ENCODE measurements around the gene FAM151A. TPM values are rescaled to one million over a fixed set of nuclear protein-coding genes. Genes with fewer than 3 reads are reported as not detected.

The FAM151A gene
- total and polyA plus RNA-seq, 2 donors (not counting 3 experiments of a cell fraction or from before 2014, with no cell fraction given) = not detected

DNA sequence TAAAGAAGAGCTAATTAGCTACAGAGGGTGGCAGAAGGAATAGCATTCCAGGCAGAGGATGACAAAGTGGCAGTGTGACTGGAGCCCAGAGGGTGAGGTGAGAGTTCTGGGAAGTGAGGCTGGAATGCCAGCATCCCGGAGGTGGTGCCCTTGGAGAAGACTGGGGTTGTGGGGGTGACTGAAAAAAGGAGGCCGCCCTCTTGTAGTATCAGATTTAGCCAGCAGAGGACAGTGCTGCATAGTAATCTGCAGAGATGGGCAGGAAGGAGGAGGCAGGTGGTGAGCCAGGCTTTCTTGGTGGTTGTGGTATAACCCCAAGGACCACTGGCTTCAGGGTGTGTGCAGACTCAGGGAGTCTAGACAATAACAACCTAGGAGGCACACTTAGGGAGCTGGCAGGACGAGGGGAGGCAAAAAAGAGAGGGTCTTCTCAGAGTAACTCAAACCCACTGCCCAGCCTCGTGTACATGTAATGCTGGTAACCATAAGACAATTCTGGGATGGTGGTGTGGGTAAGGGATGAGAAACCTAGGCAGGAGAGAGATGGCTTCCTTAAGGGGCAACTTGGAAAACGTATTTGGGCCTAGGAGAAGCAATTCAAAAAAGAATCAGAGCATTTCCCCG is 48.8 kb upstream of the FAM151A start:
- Histone ChIP-seq H3K4me3 (replicated peaks in 1 of 3; ENCODE audit: insufficient read depth in 1 of 3, low read depth in 1 of 3, low read length in 3 of 3) (no peak overlapping the region), H3K9me3 (replicated peaks; ENCODE audit: control insufficient read depth, insufficient read depth, low read length) (no peaks in the 10 kb centered on the region), H2AFZ (ENCODE audit: low read depth, low read length) (no peak overlapping the region), H3K4me1 (ENCODE audit: control insufficient read depth, extremely low read depth, insufficient read depth, low read length) (no peaks in the 10 kb centered on the region), H3K4me2 (ENCODE audit: insufficient read depth, low read length) (no peak overlapping the region), H3K9me1 (replicated peaks; ENCODE audit: control insufficient read depth, extremely low read depth, insufficient read depth, low read length) (no peaks in the 10 kb centered on the region), H3K27ac (ENCODE audit: insufficient read depth, low read depth, low read length) (no peak overlapping the region), H3K79me2 (ENCODE audit: control insufficient read depth, insufficient read depth, low read length) (no peaks in the 10 kb centered on the region), H4K20me1 (replicated peaks; ENCODE audit: control insufficient read depth, extremely low read depth, insufficient read depth, low read length) (no peaks in the 10 kb centered on the region), H3K9ac (replicated peaks; ENCODE audit: extremely low read depth, insufficient read depth, low read length) (no peak overlapping the region), H3K27me3 (ENCODE audit: control insufficient read depth in 2 of 2, insufficient read depth in 2 of 2, low read length in 2 of 2) (peaks cover 0 to 2% of the 10 kb centered on the region in 2 experiments), H3K36me3 (ENCODE audit: control insufficient read depth in 2 of 2, extremely low read depth in 1 of 2, insufficient read depth in 2 of 2, low read length in 2 of 2) (no peaks in the 10 kb centered on the region)
- TF ChIP-seq MYC (IDR thresholded peaks at IDR 0.05; ENCODE audit: low read depth, low read length) = no peak
- TF ChIP-seq GATA2 (IDR thresholded peaks at IDR 0.05; ENCODE audit: insufficient read depth, insufficient read length, low read depth, low read length) = no peak
- TF ChIP-seq POLR2AphosphoS5 (IDR thresholded peaks at IDR 0.05; ENCODE audit: insufficient read depth, low read depth, low read length) = no peak
- TF ChIP-seq, protein P1, sequence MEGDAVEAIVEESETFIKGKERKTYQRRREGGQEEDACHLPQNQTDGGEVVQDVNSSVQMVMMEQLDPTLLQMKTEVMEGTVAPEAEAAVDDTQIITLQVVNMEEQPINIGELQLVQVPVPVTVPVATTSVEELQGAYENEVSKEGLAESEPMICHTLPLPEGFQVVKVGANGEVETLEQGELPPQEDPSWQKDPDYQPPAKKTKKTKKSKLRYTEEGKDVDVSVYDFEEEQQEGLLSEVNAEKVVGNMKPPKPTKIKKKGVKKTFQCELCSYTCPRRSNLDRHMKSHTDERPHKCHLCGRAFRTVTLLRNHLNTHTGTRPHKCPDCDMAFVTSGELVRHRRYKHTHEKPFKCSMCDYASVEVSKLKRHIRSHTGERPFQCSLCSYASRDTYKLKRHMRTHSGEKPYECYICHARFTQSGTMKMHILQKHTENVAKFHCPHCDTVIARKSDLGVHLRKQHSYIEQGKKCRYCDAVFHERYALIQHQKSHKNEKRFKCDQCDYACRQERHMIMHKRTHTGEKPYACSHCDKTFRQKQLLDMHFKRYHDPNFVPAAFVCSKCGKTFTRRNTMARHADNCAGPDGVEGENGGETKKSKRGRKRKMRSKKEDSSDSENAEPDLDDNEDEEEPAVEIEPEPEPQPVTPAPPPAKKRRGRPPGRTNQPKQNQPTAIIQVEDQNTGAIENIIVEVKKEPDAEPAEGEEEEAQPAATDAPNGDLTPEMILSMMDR (IDR thresholded peaks at IDR 0.05; ENCODE audit: extremely low read depth in 1 of 2, insufficient read depth in 1 of 2, low read depth in 1 of 2, low read length in 2 of 2) = peak; percentile 63 to 78
- TF ChIP-seq POLR2A (IDR thresholded peaks at IDR 0.05; ENCODE audit: low read depth, low read length) = no peak
- DNase-seq (ENCODE audit: low read depth, low spot score) (peak; percentile 49), FAIRE-seq (peak; percentile 62)
- ChIA-PET POLR2A (no interaction called here), CTCF (interaction anchor here (1.0 to 2.1 kb wide), 9 partner anchors 9 to 350 kb away, joined by 3 to 11 read pairs (median 4); no protein-coding TSS in a partner anchor)
- no TSS peak for BruUV-seq (replicated peaks)
- intact Hi-C loops (cut with micrococcal nuclease) = loop anchor here (1.0 to 2.0 kb wide), 4 partner anchors 120 to 350 kb away; no protein-coding TSS in a partner anchor
- dilution Hi-C loops (cut with MboI; ENCODE audit: extremely low pct_ligation_motif_present, low sequenced_read_pairs) = no loop called here

DNA sequence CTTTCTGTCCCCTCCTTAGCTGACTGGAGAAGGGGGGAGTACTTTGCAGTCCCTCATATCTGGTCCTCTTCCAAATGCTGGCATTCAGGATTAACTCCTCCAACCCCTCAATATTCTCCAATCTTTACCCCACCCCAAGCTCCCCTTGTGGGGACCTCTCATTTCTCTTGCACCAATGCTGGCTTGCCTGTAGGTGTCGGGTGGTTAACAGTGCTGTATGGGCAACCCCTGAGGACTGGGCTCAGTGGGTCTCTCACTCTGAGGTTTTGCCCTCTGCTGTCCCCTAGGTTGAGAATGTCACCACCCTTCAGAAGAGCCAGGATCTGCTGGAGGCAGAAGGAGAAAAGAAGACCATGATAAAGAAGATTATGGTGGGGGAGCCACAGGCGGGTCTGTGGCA is 45.2 kb upstream of the FAM151A start:
- Histone ChIP-seq H3K27me3 (ENCODE audit: control insufficient read depth in 2 of 2, insufficient read depth in 2 of 2, low read length in 2 of 2) (no peaks in the 10 kb centered on the region), H3K9me3 (replicated peaks; ENCODE audit: control insufficient read depth, insufficient read depth, low read length) (no peaks in the 10 kb centered on the region), H3K79me2 (ENCODE audit: control insufficient read depth, insufficient read depth, low read length) (no peaks in the 10 kb centered on the region), H3K9ac (replicated peaks; ENCODE audit: extremely low read depth, insufficient read depth, low read length) (no peak overlapping the region), H3K9me1 (replicated peaks; ENCODE audit: control insufficient read depth, extremely low read depth, insufficient read depth, low read length) (no peaks in the 10 kb centered on the region), H3K4me1 (ENCODE audit: control insufficient read depth, extremely low read depth, insufficient read depth, low read length) (no peaks in the 10 kb centered on the region), H3K27ac (ENCODE audit: insufficient read depth, low read depth, low read length) (no peak overlapping the region), H2AFZ (ENCODE audit: low read depth, low read length) (no peak overlapping the region), H3K4me2 (ENCODE audit: insufficient read depth, low read length) (no peak overlapping the region), H3K36me3 (ENCODE audit: control insufficient read depth in 2 of 2, extremely low read depth in 1 of 2, insufficient read depth in 2 of 2, low read length in 2 of 2) (no peaks in the 10 kb centered on the region), H4K20me1 (replicated peaks; ENCODE audit: control insufficient read depth, extremely low read depth, insufficient read depth, low read length) (no peaks in the 10 kb centered on the region), H3K4me3 (replicated peaks in 1 of 3; ENCODE audit: insufficient read depth in 1 of 3, low read depth in 1 of 3, low read length in 3 of 3) (no peak overlapping the region)
- ChIA-PET CTCF (no interaction called here), POLR2A (no interaction called here)
- BruUV-seq (replicated peaks) = no TSS peak
- DNase-seq (ENCODE audit: low read depth, low spot score) (no peak), FAIRE-seq (no peak)
- dilution Hi-C loops (cut with MboI; ENCODE audit: extremely low pct_ligation_motif_present, low sequenced_read_pairs) (no loop called here), intact Hi-C loops (cut with micrococcal nuclease) (no loop called here)
- TF ChIP-seq GATA2 (IDR thresholded peaks at IDR 0.05; ENCODE audit: insufficient read depth, insufficient read length, low read depth, low read length) (no peak), FOS (IDR thresholded peaks at IDR 0.05; ENCODE audit: borderline replicate concordance, insufficient read depth, low read length) (no peak)

Data from endothelial cell of umbilical vein (primary cell).